Fibroblast of skin of abdomen (primary cell): ENCODE measurements around the gene AAR2.

Experiments
- DNase-seq: peaks from one replicate; pipeline ENCODE4 v3.0.0-alpha.2; 2013

Gene AAR2

DNA sequence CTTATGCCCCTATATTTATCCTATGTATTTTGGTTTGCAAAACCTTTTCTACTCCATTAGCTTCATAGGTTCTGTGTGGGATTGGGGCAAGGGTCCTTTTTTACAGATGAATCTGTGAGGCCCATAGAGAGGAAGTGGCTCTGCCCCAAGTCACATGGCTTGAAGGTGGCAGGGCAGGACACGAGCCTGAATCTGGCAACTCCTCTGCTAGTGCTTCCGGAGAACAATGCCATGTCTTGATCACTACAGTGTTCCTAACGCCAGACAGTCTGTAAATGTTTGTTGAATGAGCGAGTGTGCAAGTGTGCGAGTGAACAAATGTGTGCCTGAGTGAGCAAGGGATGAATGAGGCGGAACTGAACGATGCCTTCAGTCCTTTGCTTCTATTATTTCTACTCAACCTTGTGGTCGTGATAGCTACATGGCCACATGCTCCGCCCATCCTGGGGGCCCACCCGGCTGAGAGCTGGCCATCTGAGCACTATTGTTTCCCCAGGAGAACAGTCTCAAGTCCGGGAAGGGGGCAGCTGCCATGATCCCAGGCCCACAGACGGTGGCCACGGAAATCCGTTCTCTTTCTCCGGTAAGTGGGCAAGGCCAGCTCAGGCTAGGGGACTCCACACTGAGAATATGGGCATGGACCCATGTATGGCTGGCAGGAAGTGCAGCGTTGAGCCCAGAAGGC is 17.8 kb upstream of the AAR2 start:
- DNase-seq: no peak

DNA sequence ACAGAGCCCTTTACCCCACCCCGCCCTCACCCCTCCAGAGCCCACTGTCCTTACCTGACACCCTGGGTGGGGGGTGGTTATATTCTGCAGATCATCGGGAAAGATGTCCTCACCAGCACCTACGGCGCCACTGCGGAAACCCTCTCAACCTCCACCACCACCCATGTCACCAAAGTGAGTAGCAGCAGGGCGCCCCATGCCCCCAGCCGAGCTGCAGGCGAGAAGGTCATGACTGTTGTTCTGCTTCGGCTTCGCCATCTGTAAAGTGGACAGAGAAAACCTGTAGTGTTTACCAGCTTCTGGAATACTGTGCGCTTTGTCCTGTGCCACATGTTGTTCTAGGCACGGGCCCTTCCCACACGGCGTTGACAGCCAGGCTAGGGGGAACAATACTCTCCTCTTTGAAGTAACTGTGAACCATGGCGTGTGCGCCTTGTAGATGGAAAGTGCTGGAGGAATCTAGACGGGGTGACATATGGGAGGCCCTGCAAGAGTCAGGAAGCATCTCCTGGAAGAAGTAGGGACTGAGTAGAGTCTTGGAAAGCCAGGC is 16.5 kb upstream of the AAR2 start:
- DNase-seq: no peak

DNA sequence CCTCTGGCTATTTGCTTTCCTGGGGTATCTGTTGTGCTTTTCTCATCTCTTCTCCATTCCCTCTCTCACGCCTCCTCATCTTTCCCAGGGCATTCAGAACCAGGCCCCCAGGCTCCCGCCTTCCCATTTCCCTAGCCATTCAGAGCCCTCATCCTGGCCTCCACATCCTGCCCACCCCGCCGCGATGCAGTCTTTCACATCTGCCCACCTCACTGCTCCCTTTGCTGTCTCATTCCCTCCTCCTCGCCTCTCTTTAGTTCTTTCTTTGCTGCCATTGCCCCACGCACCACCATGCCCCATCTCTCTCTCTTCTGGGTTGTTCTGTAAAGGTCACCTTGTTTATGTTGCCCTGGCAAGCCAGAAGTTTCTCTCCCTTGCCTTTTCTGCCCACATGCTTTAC is 10.6 kb upstream of the AAR2 start:
- no peak for DNase-seq

DNA sequence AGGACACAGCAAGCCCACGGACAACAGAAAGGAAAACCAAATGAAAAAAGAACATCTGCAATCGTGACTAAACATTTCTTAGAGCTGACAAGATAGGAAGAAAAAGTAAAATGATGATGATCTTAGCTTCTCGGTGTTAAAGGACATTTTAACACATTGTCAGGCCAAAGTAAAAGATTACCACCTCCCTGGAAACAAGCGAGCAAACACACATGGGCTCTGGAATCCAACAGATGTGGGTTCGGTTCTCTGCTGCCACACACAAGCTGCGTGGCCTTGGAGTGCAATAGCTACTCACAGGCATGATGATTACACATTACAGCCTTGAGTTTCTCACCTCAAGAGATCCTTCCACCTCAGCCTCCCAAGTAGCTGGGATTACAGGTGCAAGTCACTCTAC is 7.5 kb upstream of the AAR2 start:
- DNase-seq: no peak

DNA sequence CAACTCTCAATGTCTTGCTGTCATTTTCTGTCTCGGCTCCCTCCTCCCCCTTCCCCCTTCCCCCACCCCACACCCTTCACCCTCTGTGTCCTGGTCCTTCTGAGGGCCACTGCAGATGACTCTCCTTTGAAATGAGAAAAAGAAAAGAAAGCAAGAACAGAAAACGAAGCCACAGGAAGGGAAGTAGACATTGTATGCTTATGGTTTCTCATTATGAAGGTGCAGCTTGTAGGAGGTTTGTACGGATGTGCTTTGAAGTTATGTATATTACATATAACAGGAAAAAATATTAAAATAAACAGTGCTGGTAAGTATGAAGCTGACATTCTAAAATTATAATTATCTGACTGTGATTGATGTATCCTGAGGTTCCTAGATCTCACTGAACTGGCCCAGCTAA is 6.3 kb upstream of the AAR2 start:
- no peak for DNase-seq

DNA sequence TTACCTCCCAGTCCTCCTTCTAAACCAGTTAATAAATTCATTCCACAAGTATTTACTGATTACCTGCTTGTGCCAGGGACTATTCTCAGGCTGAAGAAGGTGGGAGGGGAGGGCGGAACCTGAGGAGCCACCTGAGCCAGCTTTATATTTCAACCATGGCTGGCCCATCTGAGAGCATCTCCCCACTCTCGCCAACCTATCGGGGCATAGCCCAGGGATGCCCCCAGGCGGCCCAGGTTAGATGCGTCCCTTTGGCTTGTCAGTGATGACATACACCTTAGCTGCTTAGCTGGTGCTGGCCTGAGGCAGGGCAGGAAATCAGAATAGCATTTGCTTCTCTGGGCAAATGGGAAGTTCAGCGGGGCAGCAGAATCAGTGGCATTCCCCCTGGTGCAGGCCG is 4.9 kb upstream of the AAR2 start:
- DNase-seq: no peak

DNA sequence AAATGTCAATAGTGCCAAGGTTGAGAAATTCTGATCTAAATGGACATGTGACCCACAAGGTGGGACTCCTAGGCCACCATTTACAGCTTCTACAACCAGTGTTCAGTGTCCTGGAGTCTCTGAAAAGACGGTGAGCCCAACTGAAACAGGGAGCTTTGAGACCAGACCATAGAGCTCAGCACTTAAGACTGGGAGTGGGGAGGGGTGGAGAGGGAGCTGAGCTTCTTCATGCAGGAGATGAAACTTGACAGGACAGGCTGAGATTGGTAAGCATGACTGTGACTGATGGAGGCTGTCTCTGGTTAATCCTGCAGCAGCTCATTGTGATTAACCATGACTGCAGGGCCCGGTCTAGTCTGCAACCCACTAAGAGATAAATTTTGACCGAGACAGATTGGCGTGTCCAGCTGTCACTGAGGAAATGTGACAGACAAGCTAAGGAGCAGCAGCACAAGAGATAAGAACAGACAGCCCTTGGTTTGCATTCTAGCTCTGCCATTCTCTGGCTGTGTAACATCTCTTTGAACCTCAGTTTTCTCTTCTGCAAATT is 1.4 kb upstream of the AAR2 start:
- DNase-seq: no peak

DNA sequence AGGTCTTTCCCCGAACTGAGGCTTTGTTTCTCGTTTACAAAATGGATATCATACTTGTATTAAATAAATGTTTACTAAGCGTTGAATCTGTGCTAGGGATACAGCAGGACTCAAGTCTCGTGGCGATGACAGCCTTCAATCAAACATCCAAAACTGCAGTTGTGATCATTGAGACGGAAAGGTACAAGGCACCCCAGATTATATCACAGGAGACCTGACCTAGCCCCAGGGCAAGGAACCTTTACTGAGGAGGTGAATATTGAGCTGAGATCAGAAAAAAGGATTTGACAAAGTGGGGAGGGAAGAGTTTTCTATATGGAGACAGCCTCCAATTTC is 476 bp downstream of the AAR2 start:
- DNase-seq: no peak

DNA sequence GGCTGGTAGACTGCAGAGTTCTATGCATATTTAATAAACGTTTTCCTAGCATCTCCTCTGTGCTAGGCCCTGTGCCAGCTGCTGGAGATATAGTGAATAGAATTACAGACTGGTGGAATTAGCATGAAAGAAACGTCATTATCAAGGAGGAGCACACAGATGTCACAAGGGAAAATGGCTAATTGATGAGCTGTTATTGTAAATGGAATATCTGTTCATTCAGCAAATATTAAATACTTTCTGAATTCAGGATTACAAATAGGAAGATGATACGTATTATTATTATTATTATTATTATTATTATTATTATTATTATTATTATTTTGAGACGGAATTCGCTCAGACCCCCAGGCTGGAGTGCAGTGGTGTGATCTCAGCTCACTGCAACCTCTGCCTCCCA is 1.2 kb downstream of the AAR2 start:
- no peak for DNase-seq

DNA sequence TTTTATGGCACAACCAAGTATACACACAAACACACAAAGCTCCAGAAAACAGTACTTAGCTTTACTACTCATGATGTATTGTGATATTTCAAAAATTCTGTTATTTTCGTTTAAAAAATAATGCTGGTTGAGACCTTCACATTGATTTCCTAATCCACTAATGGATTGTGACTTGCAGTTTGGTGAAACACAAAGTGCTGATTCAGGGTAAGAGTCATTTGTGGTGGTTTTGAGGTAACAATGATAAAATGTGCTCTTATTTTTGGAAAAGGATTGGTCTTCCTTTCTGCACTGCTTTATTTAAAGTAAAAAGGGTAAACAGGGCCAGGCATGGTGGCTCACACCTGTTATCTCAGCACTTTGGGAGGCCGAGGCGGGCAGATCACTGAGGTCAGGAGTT is 1.9 kb downstream of the AAR2 start:
- DNase-seq: no peak

DNA sequence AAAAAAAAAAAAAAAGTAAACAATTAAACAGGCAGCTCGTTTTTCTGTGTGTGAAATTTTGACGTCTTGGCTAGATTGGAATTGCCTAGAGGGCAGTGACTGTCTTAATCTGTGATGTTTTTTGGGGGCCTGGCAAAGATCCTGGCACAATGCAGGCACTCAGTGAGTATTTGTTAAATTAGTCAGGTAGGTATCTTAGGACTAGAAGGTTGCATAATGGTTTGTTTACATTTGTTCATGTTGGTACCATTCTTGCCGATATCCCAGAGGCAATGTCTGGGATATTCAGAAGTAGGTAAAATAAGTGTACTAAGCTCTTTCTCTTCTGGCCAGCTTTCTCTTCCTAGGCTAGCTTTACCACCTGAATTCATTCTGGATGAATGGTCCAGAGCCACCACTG is 2.5 kb downstream of the AAR2 start:
- DNase-seq: no peak

DNA sequence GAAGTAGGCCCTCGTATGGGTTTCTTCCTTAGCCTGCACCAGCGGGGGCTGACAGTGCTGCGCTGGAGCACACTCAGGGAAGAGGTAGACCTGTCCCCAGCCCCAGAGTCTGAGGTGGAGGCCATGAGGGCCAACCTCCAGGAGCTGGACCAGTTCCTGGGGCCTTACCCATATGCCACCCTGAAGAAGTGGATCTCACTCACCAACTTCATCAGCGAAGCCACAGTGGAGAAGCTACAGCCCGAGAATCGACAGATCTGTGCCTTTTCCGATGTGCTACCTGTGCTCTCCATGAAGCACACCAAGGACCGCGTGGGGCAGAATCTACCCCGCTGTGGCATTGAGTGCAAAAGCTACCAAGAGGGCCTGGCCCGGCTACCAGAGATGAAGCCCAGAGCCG is 3.8 kb downstream of the AAR2 start:
- no peak for DNase-seq

DNA sequence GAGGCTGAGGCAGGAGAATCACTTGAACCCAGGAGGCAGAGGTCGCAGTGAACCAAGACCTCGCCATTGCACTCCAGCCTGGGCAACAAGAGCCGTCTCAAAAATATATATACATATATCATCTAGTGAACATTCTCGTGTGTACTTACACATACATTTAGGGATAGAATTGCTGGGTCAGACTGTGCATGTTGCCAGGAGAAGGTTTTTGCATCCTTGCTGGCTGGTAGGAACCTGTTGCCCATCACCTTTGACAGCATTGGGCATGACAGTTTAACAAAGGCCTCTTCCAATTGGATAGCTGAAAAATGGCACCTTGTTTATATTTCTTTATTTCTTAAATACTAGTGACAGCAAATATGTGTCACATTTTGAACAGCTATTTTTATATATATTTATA is 5.4 kb downstream of the AAR2 start:
- DNase-seq: no peak

DNA sequence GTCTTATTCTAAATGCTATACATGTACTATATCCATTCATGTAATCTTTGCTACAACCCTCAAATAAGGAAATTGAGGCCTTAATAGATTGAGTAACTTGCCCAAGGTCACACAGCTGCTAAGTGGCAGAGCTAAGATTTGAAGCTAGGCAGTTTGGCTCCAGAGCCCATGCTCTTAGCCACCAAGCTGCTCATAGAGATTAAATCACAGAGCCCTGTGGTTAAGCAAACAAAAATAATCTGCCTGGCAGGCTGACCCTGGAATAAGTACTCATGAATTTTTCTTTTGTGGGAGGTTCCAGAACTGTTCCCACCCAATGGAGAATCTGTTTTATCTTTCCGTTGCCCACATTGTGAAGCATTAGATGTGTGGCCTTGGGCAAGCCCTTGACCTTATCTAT is 7.4 kb downstream of the AAR2 start:
- DNase-seq: no peak

DNA sequence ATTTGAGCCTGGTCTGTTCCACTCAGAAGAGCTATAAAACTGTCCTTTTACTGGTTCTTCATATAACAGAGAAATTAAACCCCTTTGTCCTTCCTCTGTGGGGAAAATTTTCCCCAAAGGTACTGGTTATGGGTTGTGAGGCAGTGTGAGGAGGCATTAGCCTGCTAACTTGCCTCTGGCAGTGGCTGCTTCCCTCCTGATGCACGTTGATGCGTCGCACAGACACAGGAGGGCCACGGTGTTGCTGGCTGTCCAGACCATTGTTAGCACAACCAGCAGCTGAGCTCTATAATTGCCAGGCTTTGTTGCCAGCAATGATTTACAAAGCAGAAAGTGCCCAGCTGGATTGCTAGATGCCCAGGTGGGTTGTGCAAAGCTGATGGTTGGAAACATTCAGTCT is 10.1 kb downstream of the AAR2 start:
- DNase-seq: no peak

DNA sequence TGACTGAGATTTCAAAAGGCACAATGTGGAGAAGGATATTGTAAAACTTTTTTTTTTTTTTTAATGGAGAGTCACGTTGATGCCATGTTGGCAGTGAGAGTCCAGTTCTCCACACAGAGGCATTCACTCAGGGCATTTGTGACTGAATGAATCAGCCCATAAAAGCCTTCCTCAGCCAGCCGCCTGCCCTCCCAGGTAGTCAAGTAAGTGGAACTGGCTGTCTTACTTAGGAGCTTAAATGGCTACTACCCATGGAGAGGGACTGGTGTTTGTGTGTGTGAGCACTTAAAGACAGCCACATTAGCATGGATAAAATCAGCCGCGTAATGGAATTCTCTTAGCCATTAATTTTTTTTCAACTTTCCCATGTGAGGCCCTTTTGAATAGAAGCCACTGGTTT is 12.6 kb downstream of the AAR2 start:
- no peak for DNase-seq

DNA sequence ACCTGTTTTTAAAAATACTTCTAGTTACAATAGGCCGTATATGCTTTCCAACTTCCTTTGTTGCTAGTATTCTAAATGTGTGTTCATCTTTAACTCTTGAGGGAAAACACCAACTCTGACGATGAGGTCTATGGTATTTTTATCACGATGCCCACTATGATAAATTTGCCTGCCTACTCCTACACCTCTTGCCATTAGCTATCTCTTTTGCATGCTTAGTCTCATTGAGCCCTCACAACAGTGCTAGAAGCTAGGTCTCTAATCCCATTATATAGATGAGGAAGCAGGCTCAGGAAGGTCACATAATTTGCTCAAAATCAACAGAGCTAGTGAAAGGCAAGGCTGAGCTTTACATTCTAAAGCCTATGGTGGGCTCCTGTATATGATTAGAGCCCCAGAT is 13.2 kb downstream of the AAR2 start:
- no peak for DNase-seq

DNA sequence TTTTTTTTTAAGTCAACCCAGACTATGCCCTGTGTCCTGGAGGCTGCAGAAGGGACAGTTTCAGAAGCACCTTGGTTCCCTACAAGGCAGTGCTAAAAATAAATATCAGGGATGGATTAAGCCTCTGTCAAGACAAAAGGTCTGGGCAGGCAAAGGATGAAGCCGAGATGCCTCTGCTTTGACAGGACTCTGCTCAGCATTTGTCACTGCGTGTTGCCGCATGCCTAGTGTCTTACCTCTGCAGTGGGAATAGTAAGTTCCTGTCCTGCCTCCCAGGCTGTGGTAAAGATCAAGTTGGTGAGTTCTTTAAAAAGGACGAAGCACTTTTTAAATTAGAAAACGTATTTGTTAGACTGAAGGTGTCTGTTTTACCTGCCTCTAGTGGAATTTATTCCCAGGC is 15.1 kb downstream of the AAR2 start:
- DNase-seq: no peak

DNA sequence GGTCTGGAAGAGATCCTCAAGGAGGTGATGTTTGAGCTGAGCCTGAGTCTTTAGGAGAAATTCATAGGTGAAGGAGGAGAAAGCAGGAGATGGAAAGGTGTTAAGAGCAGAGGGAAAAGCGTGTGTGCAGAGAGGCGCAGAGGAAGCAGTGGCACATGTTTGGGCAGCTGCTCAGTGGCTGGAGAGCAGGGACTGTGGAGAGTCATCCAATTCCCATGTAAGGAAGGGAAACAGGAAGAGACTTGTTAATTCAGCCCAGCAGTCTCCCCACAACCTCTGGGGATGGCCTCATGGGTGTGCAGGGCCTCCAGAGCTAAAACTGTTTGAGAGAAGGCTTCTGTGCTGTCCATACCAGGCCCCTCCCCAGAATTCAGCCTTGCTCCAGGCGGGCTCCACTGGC is 16.2 kb downstream of the AAR2 start:
- DNase-seq: no peak

DNA sequence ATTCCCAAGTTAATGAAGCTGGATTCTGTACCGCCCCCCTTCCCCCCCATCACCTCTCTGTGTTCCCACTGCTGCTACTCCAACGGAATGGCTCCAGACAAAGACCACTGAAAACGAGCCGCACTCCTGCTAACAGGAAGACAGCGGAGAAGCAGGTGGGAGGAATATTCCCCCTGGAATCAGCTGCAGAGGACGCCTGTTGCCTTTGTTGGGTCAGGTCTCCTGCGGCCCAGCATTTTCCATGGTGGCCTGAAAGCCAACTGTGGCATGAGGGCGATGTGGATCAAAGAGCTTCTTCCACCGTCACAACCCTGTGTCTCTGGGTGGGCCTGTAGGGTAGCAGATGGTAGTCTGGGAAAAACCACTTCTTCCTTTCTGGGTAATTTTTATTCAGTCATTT is 16.8 kb downstream of the AAR2 start:
- DNase-seq: no peak

DNA sequence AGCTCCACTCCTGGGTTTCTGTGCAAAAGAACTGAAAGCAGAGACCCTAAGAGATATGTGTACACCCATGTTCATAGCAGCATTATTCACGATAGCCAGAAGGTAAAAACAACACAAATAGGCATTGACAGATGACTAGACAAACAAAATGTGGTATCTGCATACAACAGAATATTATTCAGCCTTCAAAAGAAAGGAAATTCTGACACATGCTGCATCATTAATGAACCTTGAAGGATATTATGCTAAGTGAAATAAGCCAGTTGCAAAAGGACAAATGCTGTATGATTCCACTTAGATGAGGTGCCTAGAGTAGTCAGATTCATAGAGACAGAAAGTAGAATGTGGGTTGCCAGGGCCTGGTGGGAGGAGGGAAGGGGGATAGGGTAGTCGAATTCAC is 17.8 kb downstream of the AAR2 start:
- DNase-seq: no peak

DNA sequence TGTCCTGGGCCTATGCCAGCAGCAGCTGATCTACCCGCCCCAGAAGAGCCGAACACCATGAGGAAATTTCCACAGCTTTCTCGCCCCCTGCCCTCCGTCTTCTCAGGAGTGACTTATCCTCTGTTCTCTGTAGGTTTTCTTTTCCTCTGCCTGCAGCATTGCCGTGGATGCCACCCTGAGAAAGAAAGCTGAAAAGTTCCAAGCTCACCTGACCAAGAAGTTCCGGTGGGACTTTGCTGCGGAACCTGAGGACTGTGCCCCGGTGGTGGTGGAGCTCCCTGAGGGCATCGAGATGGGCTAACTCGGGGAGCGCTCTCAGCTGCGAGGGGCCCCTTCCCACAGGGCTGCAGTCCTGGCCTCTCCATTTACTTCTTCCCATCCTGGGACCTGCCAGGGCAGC is 19.2 kb downstream of the AAR2 start:
- DNase-seq: no peak

DNA sequence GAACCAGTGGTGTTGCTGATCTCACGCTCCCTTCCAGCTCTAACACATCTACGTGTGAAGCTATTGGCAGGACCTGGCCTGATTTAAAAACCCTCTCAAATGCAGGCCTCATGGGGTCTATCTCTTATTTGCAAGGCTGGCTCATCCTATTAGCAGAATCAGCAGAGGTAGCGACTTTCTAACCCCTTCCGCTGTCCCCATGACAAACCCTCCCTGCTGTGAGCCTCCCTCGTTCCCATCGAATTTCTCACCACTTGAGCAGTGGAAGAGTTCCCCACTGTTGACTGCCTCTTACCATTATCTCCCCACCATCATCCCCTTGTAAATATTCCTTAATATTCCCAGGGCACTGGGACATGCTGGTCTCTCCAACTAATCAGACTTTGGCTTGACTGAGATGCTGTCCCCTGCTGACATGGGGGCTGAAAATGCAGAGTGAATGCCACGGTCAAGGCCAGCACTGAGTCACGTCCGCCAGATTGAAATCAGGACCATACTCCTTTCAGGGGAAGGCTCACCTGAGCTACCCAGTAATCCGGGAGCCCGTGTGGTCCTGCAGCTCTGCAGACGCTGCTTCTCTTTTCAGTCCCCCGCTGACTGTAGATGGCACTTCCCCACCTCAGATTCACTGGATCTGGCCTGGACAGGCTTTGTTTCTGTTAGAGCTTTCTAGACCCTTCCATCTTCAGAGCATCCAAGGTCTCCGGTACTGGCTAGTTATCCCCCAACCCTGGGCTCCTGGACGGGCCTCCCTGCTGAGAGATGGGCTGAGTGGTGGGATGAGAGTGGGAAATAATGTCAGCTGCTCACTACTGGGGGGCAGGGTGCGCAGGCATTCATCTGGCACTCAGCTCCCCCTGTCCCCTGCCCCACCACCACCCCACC is 23.1 kb downstream of the AAR2 start:
- DNase-seq: no peak

DNA sequence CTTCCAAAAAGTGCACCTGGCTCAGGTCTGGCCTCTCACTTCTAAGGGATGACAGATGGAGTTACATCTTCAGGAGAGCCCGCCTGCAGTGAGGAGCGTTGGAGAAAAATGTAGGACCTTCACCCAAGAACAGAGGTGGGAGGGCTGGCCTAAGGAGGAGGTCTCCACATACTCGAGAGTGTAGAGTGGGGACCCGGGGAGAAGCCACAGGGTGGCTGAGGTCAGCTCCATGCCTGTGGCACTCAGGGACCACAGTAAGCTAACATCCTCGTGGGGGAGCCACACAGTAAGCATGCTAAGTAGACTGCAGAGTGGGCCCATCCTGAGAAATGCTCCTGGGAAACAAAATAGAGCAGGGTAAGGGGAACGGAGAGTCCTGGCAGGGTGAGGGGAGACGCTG is 24.0 kb downstream of the AAR2 start:
- no peak for DNase-seq
